ENCODE results near the gene CRB3.
A peak's percentile ranks its signal among the peaks of the same experiment; 100 is the strongest.
"Not testable (repeated sequence)": the region's sequence is repeated elsewhere in the genome, so short reads cannot be mapped to it uniquely, and the experiment has no call there.

The CRB3 gene, protein sequence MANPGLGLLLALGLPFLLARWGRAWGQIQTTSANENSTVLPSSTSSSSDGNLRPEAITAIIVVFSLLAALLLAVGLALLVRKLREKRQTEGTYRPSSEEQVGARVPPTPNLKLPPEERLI

DNA sequence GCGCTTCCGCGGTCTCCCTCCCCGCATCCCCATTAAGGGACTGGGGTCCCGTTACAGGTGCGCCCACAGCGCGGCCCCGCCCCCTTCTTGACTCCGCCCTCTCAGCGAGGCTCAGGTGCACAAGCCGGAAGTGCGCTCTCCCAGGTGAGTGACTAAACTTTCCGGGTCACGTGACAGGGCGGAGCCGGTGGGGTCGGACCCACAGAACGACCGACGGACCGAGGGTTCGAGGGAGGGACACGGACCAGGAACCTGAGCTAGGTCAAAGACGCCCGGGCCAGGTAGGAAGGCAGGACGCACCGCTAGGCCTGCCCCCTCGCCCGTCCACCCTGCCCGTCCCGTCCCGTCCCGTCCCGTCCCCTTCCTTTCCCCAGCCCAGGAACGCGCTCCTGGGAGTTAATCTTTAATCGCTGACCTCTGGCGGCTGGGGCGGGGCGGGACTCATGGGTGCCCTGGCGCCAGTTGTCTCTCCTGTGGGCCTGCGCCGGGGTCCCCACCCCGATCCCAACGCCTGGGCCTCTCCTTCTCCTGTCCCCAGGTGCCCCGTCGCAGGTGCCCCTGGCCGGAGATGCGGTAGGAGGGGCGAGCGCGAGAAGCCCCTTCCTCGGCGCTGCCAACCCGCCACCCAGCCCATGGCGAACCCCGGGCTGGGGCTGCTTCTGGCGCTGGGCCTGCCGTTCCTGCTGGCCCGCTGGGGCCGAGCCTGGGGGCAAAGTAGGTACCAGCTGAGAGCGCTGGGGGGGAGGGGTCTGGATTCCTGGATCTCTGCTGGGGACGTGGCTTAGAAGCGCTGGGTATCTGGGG, at the start of gene CRB3:
CRB3 (plus strand) TSS at position 202 of the 804 bp plus-strand sequence; CDS start at position 633, 431 bp downstream.
- DNase-seq (ENCODE audit: low read depth in 3 of 3) = no peak

- DNase-seq (ENCODE audit: low read depth in 3 of 3) = no peak
Observed at GRCh38 chr19:6414793-6415590, 49.1 kb upstream of the CRB3 start.

GRCh38 chr19:6415591-6416190, 48.4 kb upstream of the CRB3 start:
- DNase-seq (ENCODE audit: low read depth in 3 of 3) = no peak

DNA sequence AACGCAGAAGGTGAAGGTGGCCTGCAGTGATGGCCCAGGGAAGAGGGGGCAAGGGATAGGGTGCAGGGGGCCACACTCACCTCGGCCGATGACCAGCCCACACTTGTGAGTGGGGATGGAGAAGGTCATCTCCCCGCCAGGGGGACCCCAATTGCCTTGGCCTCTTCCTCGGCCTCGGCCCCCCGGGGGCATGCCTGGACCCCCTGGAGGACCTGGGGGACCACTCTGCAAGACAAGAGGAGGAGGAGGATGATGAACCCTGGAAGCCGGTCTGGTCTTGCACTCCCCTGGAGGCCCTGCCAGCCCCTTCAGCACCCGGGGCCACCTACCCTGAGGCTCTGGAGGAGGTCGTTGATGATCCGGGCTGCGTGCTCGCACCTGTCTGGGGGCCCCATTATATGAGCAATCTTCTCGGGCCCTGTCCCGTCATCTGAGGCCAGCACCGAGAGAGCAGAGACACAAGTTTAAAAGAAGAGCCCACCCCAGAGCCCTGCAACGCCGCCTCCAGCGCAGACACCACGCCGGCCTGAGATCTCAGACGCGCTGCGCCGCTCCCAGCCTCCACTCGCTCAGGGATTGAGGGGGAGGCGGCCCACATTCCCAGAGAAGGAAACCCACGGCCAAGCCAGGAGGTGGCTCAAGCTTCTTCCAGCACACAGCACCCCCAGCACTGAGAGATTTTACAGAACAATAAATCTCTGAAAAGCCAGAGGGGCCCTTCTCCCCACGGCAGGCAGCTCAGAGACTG, 47.2 kb upstream of the CRB3 start:
- DNase-seq (ENCODE audit: low read depth in 3 of 3) = no peak

GRCh38 chr19:6417713-6418561, 46.1 kb upstream of the CRB3 start:
- no peak for DNase-seq (ENCODE audit: low read depth in 3 of 3)

- DNase-seq (ENCODE audit: low read depth in 3 of 3) = no peak
Observed at GRCh38 chr19:6418562-6418932, 45.5 kb upstream of the CRB3 start.

DNA sequence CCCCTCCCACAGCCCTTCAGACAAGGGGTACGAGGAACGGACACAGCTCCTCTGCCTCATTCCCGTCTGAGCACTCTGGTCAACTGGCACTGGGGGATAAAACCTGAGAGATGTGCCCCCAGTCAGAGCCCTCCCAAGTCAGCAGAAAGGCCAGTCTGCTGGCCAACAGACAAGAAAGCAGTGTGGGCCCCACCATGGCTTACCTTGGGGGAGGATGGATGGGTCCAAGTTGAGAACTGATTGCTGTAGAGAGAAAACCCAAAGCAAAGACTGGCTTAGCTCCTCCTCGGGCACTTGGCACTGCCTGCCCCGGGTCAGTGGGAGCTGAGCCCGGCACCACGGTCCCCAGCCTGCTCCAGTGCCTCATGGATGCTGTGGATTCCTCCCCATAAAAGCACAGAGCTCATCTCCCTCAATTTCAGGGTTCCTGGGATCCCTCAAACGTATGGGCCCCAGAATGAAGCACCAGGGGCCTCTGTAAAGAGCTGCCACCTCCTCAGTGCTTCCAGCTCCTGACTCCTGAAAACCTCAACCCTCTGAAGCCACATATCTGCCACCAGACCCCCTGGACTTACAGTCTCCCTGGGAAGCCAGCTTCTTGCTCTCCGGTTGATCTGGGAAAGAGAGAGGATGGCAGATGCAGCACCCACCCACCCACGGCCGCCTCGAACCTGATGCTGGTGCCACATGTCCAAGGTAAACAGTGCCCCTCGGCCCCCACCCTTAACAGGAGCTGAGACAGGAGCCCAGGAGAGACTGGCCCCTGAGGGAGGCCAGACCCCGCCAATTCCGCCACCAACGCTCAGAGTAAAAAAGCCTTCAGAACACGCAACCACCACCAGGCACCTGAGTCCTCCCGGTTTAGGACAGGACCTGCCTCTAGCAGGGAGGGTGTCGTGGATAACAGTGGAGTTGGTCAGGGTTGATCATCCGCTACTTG, 42.7 kb upstream of the CRB3 start:
- DNase-seq (ENCODE audit: low read depth in 3 of 3) = no peak

DNA sequence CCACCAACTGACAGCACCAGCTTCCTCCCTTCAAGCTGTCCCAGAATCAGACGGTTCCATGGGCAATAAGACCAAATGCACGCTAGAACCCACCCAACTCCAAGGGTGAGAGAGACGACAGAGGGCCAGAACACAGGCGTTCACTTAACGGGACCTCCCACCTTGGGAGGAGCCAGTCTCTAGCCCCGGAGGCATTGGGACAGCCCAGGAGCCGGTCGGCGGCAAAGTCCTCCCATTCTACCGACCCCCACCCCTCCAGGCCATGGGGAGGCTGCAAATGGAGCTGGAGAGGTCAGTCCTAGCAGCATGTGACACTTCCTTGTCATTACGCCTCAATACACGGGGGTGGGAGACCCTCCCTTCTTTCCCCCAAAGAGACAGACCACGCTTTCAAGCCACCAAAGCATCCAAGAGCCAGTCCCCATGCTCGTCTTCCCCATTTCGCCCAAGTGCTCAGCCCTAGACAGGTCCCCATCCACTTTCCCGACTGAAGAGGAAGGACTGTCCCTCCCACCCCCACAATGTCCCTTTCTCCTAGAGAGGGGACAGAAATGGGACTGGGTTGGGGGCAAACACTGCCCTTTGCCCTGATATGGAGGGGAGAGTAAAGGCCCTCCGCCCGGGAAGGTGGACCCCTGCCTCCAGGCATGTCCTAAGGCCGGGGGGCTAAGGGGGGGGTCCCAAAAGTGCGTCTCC, 40.4 kb upstream of the CRB3 start:
- peak in 1 of 3 donors; percentile 36 for DNase-seq (ENCODE audit: low read depth in 3 of 3)

- DNase-seq (ENCODE audit: low read depth in 3 of 3) = peak in 1 of 3 donors; percentile 31
Observed at GRCh38 chr19:6424195-6424938, 39.7 kb upstream of the CRB3 start, which contains the start of gene KHSRP. Gene KHSRP, minus strand, starts transcription at chr19:6424811. Its CDS starts 110 bp downstream, at chr19:6424701.

DNA sequence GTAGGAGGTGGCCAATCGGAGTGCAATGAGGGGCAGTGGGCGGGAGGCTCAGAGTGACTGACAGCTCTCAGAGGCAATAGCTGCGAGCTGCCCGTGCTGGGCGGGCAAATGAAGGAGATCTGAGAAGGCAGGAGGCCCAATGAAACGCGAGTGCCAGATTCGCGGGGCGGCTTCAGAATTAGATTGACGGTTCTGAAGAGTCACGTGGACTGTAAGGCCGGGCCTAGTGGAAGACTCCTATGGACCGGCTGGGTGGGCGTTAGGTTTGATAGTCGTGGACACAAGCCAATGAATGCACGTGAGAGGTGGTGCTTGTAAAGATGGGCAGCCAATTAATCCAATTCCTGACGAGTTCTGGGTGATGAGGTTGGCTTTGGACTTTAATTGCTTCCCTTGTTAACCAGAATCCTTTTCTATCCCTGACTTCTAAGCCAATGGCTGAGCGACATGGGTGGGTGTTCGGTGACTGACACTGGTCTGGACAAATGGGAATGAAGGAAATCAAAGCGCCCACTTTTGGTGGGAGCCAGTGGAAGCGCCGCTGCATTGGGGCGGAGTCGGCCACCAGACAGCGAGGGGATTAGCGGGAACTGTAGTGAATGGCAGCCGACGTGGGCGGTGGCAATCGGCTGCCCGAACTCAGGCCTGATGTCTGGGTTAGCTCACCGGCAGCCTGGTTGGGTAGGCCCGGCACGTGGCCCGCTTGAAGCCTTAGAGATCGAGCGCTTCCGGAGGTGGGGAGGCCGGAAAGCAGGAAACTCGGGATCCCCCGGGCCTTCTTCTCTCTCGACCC, 38.9 kb upstream of the CRB3 start:
- peak; percentile 98 to 100 (median 98) for DNase-seq (ENCODE audit: low read depth in 3 of 3)

DNA sequence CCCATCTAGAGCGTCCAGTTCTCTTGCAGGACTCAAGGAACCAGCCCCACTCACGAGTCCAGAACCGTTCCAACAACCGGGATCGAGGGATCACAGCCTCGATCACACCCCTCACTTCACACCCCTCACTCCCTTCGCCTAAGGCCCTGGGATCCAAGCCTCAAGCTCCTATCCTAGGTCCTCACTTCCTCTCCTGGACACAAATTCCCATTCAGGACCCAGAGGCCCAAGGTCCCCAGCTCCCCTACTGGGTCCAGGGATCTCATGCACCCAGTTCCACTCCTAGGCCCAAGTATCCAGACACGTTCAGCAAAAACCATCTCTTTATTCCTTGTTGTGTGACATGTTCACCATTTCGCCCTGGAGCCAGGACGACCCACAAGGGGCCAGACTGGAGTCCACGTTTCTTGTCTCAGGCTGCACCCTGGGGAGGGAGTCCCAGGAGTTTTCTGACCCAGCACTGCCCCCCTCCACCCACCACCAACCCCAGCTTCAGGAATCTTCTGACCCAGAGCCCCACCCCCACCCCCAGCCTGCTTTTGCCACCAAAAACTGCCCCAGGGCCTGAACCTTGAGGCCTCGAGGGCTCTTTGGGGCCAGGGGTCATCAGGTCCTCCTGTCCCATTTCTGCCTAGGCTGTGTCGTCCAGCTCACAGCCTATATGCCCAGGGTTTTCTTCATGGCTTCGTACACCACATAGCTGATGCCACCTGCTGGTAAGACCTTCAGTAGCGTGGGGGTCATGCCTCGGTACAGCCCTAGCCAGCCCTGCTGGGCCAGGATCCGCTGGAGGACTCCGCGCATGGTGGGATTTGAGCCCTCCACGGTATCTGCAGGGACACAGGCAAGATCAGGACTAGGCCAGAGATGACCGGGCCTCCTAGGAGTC, 38.1 kb upstream of the CRB3 start:
- no peak for DNase-seq (ENCODE audit: low read depth in 3 of 3)

DNA sequence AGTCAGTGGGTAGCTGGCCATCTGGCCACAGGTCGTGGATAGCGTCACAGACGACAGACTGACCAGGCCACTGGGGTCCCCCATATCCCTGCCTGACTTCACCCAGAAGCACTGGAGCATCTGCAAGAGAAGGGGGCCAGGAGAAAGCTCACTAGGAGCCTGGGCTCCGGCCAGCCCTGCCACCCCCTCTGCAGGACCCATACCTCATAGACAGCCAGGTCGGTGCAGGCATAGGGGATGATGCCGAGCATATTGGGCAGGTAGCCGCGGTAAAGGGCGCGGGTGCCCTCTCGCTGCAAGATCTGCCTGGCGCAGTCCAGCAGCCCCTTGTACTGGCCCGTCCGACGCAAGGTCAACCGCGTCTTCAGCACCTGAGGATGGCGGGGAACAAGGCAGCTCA, 36.9 kb upstream of the CRB3 start:
- DNase-seq (ENCODE audit: low read depth in 3 of 3) = no peak

DNA sequence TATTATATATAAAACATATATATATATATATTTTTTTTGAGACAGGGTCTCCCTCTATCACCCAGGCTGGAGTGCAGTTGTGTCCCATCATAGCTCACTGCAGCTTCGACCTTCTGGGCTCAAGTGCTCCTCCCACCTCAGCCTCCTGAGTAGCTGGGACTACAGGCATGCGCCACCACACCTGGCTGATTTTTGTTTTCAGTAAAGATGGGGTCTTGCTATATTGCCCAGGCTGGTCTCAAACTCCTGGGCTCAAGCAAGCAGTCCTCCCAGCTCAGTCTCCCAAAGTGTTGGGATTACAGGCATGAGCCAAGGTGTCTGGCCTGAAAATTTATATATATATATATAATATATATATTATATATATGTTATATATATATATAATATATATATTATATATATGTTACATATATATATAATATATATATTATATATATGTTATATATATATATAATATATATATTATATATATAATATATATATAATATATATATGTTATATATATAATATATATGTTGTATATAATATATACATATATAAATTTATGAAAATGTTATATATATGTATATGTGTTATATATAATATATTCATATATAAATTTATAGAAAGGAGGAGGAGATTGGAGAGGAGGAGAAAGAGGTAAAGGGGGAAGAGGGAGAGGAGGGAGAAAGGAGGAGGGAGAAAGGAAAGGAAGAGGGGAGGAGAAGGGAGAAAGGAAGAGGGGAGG, 35.2 kb upstream of the CRB3 start:
- DNase-seq (ENCODE audit: low read depth in 3 of 3) = not testable (repeated sequence)

DNA sequence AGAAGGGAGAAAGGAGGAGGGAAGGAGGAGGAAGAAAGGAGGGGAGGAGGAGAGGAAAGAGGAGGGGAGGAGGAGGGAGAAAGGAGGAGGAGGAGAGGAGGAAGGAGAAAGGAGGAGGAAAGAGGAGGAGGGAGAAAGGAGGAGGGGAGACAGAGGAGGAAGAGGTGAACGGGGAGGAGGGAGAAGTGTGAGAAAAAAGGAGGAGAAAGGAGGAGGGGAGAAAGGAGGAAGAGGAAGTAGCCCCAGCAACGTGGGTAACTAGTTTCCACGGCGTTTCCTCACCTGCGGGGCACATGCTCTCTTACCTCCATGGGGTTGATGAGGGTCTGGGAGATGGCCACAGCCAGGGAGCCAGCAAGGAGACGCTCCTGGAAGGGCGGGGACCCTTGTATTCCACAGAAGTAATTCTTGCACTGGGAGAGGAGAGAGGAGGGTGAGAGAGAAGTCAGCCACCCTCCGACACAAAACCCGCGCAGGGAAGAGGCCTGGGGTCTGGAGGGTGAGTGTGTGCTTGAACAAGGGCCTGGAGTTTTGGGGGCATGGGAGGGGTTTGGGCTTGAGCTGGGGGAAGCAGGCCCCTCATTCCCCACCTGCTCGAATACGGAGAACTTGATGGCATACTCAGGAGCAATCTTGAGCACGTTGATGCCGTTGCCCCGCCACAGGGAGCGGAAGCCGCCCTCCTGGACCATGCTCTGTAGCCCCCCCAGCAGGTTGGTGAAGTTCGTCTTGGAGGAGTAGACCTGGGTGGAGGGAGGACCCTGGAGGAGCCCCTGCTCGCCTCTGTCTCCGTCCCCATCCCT, 34.5 kb upstream of the CRB3 start:
- no peak for DNase-seq (ENCODE audit: low read depth in 3 of 3)

DNA sequence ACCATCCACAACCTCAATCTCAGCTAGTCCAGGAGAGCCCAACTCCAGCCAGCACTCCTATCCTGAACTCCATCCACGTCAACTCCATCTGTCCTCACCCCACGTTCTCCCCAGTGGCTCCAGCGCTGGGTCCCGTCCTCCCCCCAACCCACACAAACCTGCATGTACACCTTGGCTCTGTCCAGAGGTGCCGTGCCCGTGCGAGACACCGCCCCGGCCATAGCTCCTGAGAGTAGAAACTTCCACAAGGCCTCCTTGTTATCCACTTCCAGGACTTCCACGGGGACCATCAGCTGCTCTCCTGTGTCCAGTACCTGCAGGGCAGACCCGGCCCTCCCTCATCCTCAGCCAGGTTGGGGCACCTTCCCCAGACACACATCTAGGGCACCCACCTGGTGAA, 32.2 kb upstream of the CRB3 start:
- no peak for DNase-seq (ENCODE audit: low read depth in 3 of 3)

Measured in stimulated activated CD4-positive, alpha-beta T cell treated with anti-CD3 and anti-CD28 coated beads, TNF-alpha, amount 100 ng/mL, for 48 hours (primary cell).